ENCODE results near the gene LPCAT1. TPM values are rescaled to one million over a fixed set of nuclear protein-coding genes. Genes with fewer than 3 reads are reported as not detected.

LPCAT1 gene
- total RNA-seq, 4 donors from 2014 or later = 7.7 to 44.8 (median 12.0) TPM

DNA sequence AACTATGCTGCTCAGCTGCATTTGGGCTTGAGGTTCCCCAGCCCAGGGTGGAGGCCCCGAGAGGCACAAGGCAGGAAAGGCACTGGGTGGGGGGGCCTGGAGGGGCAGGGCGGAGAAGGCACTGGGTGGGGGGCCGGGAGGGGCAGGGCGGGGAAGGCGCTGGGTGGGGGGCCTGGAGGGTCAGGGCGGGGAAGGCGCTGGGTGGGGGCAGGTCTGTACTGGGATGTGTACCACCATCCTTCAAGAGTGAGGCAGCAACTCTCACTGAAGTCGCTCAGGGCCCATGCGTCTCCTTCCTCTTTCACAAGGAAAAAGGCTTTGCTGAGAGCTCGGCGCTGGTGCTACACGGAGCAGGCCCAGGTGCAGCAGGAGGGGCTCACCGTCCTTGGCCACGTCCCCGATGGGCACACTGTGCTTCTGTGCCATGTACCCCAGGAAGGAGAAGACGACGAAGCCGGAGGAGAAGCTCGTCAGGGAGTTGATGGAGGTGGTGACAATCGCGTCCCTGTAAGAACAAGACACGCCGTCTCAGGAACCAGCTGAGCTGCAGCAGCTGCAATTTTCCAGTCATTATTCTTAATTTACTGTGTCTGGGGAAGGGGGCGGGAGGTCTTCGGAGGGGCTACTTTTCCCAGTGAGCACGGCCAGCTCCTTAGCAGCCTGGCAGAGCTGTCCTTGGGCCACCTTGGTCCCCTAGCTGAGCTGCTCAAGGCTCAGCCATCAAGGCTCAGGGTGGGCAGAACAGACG, 109.3 kb downstream of the LPCAT1 start:
- H3K4me3 ChIP-seq = no peak overlapping the region
- H3K27me3 ChIP-seq = peaks cover 0 to 46% (median 0%) of the 10 kb centered on the region in 4 donors
- WGBS, 2 donors = 23 to 56% methylated on average over 11 to 16 of the region's 27 CpGs
- H3K36me3 ChIP-seq = no peaks in the 10 kb centered on the region
- H3K4me1 ChIP-seq = no peaks in the 10 kb centered on the region
- intact Hi-C loops (cut with DNase I) = no loop called here
- TF ChIP-seq POLR2A (IDR thresholded peaks at IDR 0.05) = no peak
- TF ChIP-seq, protein P1, sequence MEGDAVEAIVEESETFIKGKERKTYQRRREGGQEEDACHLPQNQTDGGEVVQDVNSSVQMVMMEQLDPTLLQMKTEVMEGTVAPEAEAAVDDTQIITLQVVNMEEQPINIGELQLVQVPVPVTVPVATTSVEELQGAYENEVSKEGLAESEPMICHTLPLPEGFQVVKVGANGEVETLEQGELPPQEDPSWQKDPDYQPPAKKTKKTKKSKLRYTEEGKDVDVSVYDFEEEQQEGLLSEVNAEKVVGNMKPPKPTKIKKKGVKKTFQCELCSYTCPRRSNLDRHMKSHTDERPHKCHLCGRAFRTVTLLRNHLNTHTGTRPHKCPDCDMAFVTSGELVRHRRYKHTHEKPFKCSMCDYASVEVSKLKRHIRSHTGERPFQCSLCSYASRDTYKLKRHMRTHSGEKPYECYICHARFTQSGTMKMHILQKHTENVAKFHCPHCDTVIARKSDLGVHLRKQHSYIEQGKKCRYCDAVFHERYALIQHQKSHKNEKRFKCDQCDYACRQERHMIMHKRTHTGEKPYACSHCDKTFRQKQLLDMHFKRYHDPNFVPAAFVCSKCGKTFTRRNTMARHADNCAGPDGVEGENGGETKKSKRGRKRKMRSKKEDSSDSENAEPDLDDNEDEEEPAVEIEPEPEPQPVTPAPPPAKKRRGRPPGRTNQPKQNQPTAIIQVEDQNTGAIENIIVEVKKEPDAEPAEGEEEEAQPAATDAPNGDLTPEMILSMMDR (IDR thresholded peaks at IDR 0.05) = no peak
- H3K9me3 ChIP-seq = no peaks in the 10 kb centered on the region
- no peak for DNase-seq
- H3K27ac ChIP-seq = no peak overlapping the region

DNA sequence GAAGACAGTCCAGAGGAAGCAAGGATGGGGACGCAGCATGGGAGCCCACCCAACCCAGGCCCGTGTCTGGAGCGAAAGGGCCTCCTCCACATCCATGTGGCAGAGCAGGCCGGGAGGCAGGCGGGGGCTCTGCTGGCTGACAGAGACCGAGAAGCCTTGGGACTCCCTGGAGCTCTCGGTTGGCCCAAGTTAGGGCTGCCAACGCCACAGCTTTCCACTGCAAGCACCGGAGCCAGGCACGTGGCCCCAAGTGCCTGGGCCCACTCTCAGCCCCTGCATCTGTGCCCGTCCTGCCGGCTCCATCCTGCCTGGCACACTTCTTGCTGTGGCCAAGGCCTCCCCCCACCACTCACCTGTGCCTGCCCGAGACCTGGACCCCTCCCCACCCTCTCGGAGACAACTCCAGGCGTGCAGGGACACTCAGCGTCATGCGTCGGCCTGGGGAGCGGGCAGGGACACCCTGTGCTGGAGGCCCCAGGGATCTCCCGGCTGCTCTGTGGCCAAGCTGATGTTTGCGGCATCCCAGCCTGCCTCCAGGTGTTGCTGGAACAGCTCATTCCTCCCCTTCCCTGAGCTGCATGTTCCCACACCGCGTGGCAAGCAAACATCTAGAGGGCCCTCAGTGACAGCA, 110.0 kb downstream of the LPCAT1 start:
- no peak for TF ChIP-seq POLR2A (IDR thresholded peaks at IDR 0.05)
- TF ChIP-seq, protein P1 (IDR thresholded peaks at IDR 0.05) = no peak
- no peak for DNase-seq
- 57% methylated on average over 7 to 14 of the region's 23 CpGs for WGBS, 2 donors
- Histone ChIP-seq H3K4me1 (no peaks in the 10 kb centered on the region), H3K36me3 (no peaks in the 10 kb centered on the region), H3K27me3 (peaks cover 0 to 53% (median 0%) of the 10 kb centered on the region in 4 donors), H3K9me3 (no peaks in the 10 kb centered on the region), H3K4me3 (no peak overlapping the region), H3K27ac (no peak overlapping the region)
- intact Hi-C loops (cut with DNase I) = no loop called here

DNA sequence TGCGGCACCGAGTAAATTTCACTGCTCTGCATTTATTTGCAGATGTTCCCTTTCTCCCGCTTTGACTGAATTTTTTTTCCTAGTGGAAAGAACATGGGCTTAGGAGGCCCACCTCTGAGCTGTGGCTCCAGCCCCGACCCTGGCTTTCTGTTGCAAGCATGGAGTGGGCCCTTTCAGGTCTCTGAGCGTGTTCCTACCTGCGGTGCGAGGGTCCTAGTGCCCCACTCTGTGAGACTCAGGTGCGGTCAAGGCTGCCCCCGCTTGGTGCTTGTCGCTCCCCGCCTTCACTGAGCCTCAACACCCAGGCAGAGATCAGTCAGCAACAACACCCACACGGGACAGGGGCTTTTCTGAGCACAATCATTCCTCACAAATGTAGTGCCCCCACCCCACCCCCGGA, 110.5 kb downstream of the LPCAT1 start:
- peaks cover 0 to 59% (median 0%) of the 10 kb centered on the region in 4 donors for H3K27me3 ChIP-seq
- no peaks in the 10 kb centered on the region for H3K9me3 ChIP-seq
- no peaks in the 10 kb centered on the region for H3K36me3 ChIP-seq
- H3K4me1 ChIP-seq = no peaks in the 10 kb centered on the region
- H3K27ac ChIP-seq = no peak overlapping the region
- WGBS, 2 donors = 46 to 70% methylated on average over 3 to 5 of the region's 13 CpGs
- H3K4me3 ChIP-seq = no peak overlapping the region
- TF ChIP-seq POLR2A (IDR thresholded peaks at IDR 0.05) = no peak
- TF ChIP-seq, protein P1 (IDR thresholded peaks at IDR 0.05) = no peak
- DNase-seq = no peak
- intact Hi-C loops (cut with DNase I) = no loop called here

DNA sequence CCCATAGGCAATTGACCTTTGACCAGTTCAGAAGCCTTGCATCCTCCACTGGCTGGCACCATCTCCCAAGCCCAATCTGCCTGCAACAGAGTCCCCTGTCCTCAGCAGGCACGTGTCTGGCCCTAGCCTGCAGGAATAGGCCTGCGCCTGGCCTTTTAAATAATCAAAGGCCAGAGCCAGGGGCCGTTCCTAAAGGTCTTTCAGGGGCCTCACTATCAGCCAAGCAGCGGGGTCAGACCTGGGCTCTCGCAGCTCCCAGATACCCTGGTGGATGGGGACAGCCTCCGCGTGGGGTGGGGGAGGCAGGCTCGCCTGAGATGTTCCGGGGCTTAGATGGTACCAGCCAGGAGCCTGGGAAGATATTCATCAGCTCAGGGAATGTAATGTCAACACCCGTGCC, 111.1 kb downstream of the LPCAT1 start:
- no peak for TF ChIP-seq POLR2A (IDR thresholded peaks at IDR 0.05)
- TF ChIP-seq, protein P1 (IDR thresholded peaks at IDR 0.05) = no peak
- intact Hi-C loops (cut with DNase I) = no loop called here
- DNase-seq = no peak
- Histone ChIP-seq H3K9me3 (no peaks in the 10 kb centered on the region), H3K27ac (no peak overlapping the region), H3K36me3 (no peaks in the 10 kb centered on the region), H3K4me3 (no peak overlapping the region), H3K4me1 (no peaks in the 10 kb centered on the region), H3K27me3 (peaks cover 0 to 64% (median 0%) of the 10 kb centered on the region in 4 donors)
- WGBS, 2 donors = 43 to 47% methylated on average over 9 of the region's 10 CpGs

DNA sequence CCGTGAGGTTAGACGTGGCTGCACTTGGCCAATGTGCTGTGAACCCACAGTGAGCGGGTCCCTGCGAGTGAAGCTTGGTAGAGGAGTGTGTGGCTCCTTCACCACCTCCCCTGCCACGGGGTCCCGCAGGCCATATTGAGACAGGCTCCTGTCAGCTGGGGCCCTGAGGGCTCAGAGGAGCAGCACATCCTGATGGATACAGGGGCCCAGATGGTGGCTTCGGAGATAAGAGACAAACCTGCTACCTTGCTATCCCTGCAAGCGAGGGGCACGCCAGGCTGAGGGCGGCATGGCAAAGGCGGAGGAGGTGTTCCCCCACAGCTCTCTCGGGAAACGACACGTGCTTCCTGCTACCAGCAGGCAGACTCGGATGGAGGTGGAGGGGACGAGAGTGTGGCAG, 111.6 kb downstream of the LPCAT1 start:
- Histone ChIP-seq H3K4me1 (no peaks in the 10 kb centered on the region), H3K27ac (no peak overlapping the region), H3K27me3 (peaks cover 0 to 68% (median 0%) of the 10 kb centered on the region in 4 donors), H3K4me3 (no peak overlapping the region), H3K9me3 (no peaks in the 10 kb centered on the region), H3K36me3 (no peaks in the 10 kb centered on the region)
- TF ChIP-seq POLR2A (IDR thresholded peaks at IDR 0.05) = no peak
- TF ChIP-seq, protein P1 (IDR thresholded peaks at IDR 0.05) = no peak
- no peak for DNase-seq
- WGBS, 2 donors = 47 to 51% methylated on average over 11 to 16 of the region's 16 CpGs
- intact Hi-C loops (cut with DNase I) = no loop called here
